H54 (cell line): ENCODE data around the gene DDX28.
"Not testable (repeated sequence)": the region's sequence is repeated elsewhere in the genome, so short reads cannot be mapped to it uniquely, and the experiment has no call there.

Experiments
- DNase-seq: peaks from one replicate; pipeline ENCODE4 v3.0.0; 2011; ENCODE audit warnings: low spot score, mixed read lengths; ENCODE audit not compliant: insufficient read length
- FAIRE-seq: peaks from 3 replicates; lab custom pipeline; 2011; peaks lifted over from hg19 to GRCh38; lab: Jason Lieb, UNC
- POLR2A ChIP-seq: IDR thresholded peaks from 2 replicates; pipeline ENCODE4 v1.6.1; 2011; ENCODE audit warnings: low read depth, mild to moderate bottlenecking, low read length

The DDX28 gene

GRCh38 chr16:68021490-68021889, 1.5 kb downstream of the DDX28 start:
- no peak for TF ChIP-seq POLR2A
- DNase-seq: no peak
- no peak for FAIRE-seq

DNA sequence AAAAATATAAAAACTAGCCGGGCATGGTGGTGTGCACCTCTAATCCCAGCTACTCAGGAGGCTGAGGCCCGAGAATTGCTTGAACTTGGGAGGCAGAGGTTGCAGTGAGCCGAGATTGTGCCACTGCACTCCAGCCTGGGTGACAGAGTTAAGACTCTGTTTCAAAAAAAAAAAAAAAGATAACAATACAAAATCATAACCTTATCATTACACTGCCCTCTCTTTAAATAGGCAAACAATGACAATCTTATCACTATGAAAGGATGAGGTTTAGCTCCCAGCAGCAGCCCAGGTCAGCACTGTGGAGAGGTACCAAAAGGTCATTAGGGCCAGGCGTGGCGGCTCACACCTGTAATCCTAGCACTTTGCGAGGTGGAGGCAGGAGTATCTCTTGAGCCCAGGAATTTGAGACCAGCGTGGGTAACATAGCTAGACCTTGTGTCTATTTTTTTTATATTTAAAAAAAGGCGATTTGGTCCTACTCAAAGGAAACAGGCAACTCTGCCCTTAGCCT, 3.8 kb downstream of the DDX28 start:
- DNase-seq (no peak), FAIRE-seq (no peak)
- TF ChIP-seq POLR2A: no peak

- DNase-seq (no peak), FAIRE-seq (no peak)
- no peak for TF ChIP-seq POLR2A
Observed at GRCh38 chr16:68015681-68016080, 7.4 kb downstream of the DDX28 start, which contains the start of gene DPEP2NB. DPEP2NB (minus strand) TSS chr16:68015911; CDS start chr16:68015770, 141 bp downstream.

DNA sequence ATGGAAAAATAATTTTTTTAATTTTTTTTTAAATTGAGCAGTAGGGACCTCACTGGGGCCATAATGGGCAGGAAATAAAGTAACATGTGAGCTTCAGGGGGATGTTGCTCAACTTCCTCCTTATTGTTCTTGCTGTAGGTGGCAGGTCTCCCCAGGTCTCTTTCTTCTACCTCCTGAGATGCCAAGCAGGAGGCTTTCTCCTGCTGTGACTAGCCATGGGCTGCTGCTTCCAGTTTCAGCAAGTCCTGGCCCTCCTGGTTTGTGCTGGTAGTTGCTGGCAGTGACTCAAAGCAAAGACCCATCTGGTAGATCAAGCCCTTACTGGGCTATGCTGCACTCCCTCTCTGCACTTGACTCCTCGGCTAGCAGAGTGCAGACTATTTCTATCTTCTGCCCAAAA, 9.6 kb downstream of the DDX28 start:
- TF ChIP-seq POLR2A: no peak
- no peak for DNase-seq
- FAIRE-seq: no peak

DNA sequence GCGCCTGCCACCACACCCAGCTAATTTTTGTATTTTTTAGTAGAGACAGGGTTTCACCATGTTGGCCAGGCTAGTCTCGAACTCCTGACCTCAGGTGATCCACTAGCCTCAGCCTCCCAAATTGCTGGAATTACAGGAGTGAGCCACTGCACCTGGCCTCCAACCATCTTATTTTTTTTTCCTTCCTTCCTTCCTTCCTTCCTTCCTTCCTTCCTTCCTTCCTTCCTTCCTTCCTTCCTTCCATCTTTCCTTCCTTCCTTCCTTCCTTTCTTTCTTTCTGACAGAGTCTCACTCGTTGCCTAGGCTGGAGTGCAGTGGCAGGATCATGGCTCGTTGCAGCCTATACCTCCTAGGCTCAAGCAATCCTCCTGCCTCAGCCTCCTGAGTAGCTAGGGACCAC, 13.2 kb downstream of the DDX28 start:
- not testable (repeated sequence) for FAIRE-seq, DNase-seq

DNA sequence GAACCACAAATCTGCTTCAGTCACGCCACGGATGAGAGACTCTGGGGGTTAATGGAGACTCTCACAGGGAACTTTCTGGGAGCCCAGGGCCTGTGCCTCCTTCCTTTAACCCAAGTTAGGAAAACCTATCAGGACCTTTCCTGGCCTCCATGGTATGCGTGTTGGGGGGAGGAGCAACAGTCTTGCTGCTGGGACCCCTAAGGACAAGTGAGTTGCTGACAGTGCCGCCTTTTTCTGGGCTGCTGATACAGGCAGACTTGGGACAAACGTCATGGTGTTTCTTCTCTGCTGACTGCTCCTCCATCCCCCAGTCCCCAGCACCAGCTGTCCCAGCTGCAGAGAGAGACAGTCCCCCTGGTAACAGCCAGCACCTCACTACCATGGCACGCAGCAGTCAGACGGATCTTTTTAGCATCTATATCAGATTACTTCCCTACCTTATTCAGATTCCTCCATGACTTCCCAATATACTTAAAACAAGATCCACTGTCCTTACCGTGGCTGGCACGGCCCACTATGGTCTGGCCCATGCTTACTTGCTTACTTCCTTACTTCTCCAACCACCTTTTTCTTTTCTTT, 13.8 kb downstream of the DDX28 start:
- no peak for TF ChIP-seq POLR2A
- no peak for DNase-seq
- no peak for FAIRE-seq

DNA sequence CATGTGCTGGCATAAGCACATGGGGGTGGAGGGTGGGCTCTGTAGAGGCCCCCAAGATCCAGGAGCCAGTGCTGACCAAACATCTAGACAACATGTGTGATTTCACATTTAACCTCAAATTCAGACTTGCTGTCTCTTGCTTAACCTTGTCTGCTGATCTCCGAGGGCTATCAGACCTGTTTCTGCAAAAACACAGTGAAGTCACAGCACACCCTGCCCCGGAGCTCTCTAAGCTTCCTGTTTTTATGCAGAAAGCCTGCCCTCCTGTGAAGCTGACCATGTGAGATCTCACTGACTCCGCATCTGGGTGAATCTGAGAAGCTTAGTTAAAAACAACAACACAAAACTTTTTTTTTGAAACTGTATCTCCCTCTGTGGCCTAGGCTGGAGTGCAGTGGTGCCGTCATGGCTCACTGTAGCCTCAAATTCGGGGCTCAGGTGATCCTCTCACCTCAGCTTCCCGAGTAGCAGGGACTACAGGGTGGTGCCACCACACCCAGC, 17.2 kb downstream of the DDX28 start:
- TF ChIP-seq POLR2A: no peak
- no peak for DNase-seq

DNA sequence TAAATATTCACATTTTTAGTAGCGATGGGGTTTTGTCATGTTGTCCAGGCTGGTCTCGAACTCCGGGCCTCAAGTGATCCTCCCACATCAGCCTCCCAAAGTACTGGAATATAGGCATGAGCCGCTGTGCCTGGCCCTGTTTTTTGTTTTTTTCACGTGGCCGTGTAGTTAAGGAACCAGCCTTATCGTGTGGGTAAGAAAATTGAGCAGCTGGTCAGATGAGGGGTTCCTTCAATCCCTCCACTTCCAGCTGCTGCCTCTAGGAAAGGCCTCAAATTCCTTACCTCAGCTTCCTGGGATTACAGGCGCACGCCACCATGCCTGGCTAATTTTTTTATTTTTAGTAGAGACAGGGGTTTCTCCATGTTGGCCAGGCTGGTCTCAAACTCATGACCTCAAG, 17.8 kb downstream of the DDX28 start:
- TF ChIP-seq POLR2A: no peak
- FAIRE-seq: no peak
- DNase-seq: no peak

More for the DNA sequence above, 17.2 kb downstream of the DDX28 start:
- no peak for FAIRE-seq

DNA sequence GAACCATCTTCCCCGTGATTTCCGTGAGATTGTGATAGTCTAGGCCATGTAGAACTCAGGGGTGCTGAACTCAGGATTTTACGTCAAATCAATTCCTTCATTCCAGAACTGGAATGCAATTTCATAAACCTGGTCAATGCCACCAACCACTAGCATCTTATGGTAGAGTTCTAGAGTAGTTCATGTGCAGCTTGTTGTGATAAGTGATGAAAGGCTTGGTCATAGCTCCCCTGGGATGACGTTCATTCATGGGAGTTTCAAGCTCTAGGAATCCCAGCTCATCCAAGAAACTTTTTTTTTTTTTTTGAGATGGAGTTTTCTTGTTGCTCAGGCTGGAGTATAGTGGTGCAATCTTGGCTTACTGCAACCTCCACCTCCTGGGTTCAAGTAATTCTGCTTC, 20.0 kb downstream of the DDX28 start:
- TF ChIP-seq POLR2A: no peak
- FAIRE-seq: no peak
- no peak for DNase-seq

DNA sequence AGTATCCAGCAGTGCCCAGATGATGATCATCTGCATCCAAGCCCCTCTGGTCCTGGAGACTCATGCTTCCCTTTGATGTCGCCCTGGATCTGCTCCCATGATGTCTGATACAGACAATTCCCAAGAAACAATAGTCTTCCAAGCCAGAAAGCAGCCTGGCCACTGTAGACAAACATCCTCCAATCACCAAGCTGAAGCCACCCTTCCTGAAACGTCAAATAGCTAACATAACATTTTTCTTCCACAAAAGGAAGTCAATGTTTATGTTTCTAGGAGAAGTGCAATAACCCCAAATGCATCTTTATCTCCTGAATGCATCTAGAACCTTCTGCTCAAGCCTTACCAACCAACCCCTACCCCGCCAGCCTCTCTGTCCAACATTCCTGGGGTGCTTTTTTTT, 22.6 kb downstream of the DDX28 start:
- FAIRE-seq: no peak
- TF ChIP-seq POLR2A: no peak
- no peak for DNase-seq

GRCh38 chr16:67999985-68000384, 23.0 kb downstream of the DDX28 start:
- FAIRE-seq (no peak), DNase-seq (no peak)
- no peak for TF ChIP-seq POLR2A

GRCh38 chr16:67998779-67999688, 24.0 kb downstream of the DDX28 start, which contains the start of gene DPEP2:
DPEP2 (minus strand) TSS chr16:67999484; CDS start chr16:67993212, 6,272 bp downstream.
- not testable (repeated sequence) for FAIRE-seq, DNase-seq

- FAIRE-seq, DNase-seq: not testable (repeated sequence)
Observed at GRCh38 chr16:67998231-67998778, 24.7 kb downstream of the DDX28 start.

- FAIRE-seq (no peak), DNase-seq (no peak)
- TF ChIP-seq POLR2A: no peak
Observed at GRCh38 chr16:67996666-67997065, 26.4 kb downstream of the DDX28 start.
